Umbilical cord (tissue), 2 donors: ENCODE data around the gene EFCAB12. TPM values are rescaled to one million over a fixed set of nuclear protein-coding genes. Genes with fewer than 3 reads are reported as not detected.
"Not testable (repeated sequence)": the region's sequence is repeated elsewhere in the genome, so short reads cannot be mapped to it uniquely, and the experiment has no call there.

ENCODE experiments used
- DNase-seq: peaks from one replicate; pipeline ENCODE4 v3.0.0-alpha.2; 2015; ENCODE audit warnings: low spot score
- total RNA-seq: library from RNA; depleted of rRNA; stranded (reverse); fragments of >200 nt; gene quantifications from one replicate; pipeline ENCODE4 v1.2.3, GENCODE V29; 2014; ENCODE audit warnings: low replicate concordance; ENCODE audit not compliant: insufficient read depth

The EFCAB12 gene
- total RNA-seq, 1 donor from 2014 or later, result 1.4 TPM

- DNase-seq, result no peak
Observed at GRCh38 chr3:129421236-129421883, 7.1 kb downstream of the EFCAB12 start.

GRCh38 chr3:129419476-129419875 lies 9.0 kb downstream of the EFCAB12 start:
- DNase-seq, result no peak

- DNase-seq, result no peak
Observed at GRCh38 chr3:129418041-129418973, 10.1 kb downstream of the EFCAB12 start.

GRCh38 chr3:129417326-129417725 lies 11.1 kb downstream of the EFCAB12 start:
- peak; percentile 49 for DNase-seq

- no peak for DNase-seq
Observed at GRCh38 chr3:129416415-129416814, 12.0 kb downstream of the EFCAB12 start.

- DNase-seq, result no peak
Observed at GRCh38 chr3:129415830-129416229, 12.6 kb downstream of the EFCAB12 start.

GRCh38 chr3:129415378-129415777 lies 13.1 kb downstream of the EFCAB12 start:
- DNase-seq, result no peak

GRCh38 chr3:129413687-129414506 lies 14.5 kb downstream of the EFCAB12 start:
- peak; percentile 26 for DNase-seq

- not testable (repeated sequence) for DNase-seq
Observed at GRCh38 chr3:129413238-129413637, 15.2 kb downstream of the EFCAB12 start.

- DNase-seq, result peak; percentile 36
Observed at GRCh38 chr3:129412542-129413198, 15.8 kb downstream of the EFCAB12 start.

- no peak for DNase-seq
Observed at GRCh38 chr3:129410971-129411370, 17.5 kb downstream of the EFCAB12 start.

GRCh38 chr3:129409541-129409940 lies 18.9 kb downstream of the EFCAB12 start:
- no peak for DNase-seq

- DNase-seq, result no peak
Observed at GRCh38 chr3:129404610-129405009, 23.8 kb downstream of the EFCAB12 start.

- no peak for DNase-seq
Observed at GRCh38 chr3:129404130-129404529, 24.3 kb downstream of the EFCAB12 start.

GRCh38 chr3:129403450-129403849 lies 25.0 kb downstream of the EFCAB12 start:
- DNase-seq, result no peak

- DNase-seq, result no peak
Observed at GRCh38 chr3:129402616-129403015, 25.8 kb downstream of the EFCAB12 start.

- DNase-seq, result no peak
Observed at GRCh38 chr3:129402210-129402609, 26.2 kb downstream of the EFCAB12 start.

GRCh38 chr3:129399895-129400357 lies 28.5 kb downstream of the EFCAB12 start:
- no peak for DNase-seq

GRCh38 chr3:129399145-129399894 lies 29.1 kb downstream of the EFCAB12 start:
- peak; percentile 98 for DNase-seq

- DNase-seq, result no peak
Observed at GRCh38 chr3:129398803-129399144, 29.7 kb downstream of the EFCAB12 start.
